GM23338 (cell line): Measurements from ENCODE around the gene GPC6. TPM values are rescaled to one million over a fixed set of nuclear protein-coding genes. Genes with fewer than 3 reads are reported as not detected.

Experiments used
- ATAC-seq: fragments of 200-7000 bp; cut with Tn5 transposase; 3 replicates; pipeline ENCODE4 v1.9.1; 2020
- DNase-seq: peaks from one replicate; pipeline ENCODE4 v3.0.0-alpha.2; 2015; ENCODE audit warnings: low spot score
- H2AFZ ChIP-seq: fragments of 200-600 bp; sonication (generic); 2 replicates; pipeline ENCODE4 v1.8.0; 2016; ENCODE audit warnings: antibody characterized with exemption, mild to moderate bottlenecking, moderate library complexity
- H3F3A ChIP-seq: fragments of 200-600 bp; sonication (generic); replicated peaks from 2 replicates; pipeline ENCODE4 v1.8.0; 2017; ENCODE audit warnings: antibody characterized with exemption, mixed run types, low read depth
- H3K27ac ChIP-seq: fragments of 200-600 bp; sonication (generic); 2 replicates; pipeline ENCODE4 v1.6.1; 2016; ENCODE audit warnings: low read depth
- H3K27me3 ChIP-seq: fragments of 200-600 bp; sonication (generic); 2 replicates; pipeline ENCODE4 v1.8.0; 2016; ENCODE audit warnings: mild to moderate bottlenecking, mixed run types, moderate library complexity; ENCODE audit not compliant: insufficient read depth
- H3K36me3 ChIP-seq: fragments of 200-600 bp; sonication (generic); 2 replicates; pipeline ENCODE4 v1.8.0; 2016; ENCODE audit warnings: mild to moderate bottlenecking; ENCODE audit not compliant: insufficient read depth
- H3K4me1 ChIP-seq: fragments of 200-600 bp; sonication (generic); 2 replicates; pipeline ENCODE4 v1.8.0; 2016; ENCODE audit warnings: mild to moderate bottlenecking, moderate library complexity; ENCODE audit not compliant: insufficient read depth
- H3K4me2 ChIP-seq: fragments of 200-600 bp; sonication (generic); 2 replicates; pipeline ENCODE4 v1.7.1; 2017; ENCODE audit warnings: mixed run types
- H3K4me3 ChIP-seq: fragments of 200-600 bp; sonication (generic); 2 replicates; pipeline ENCODE4 v1.6.1; 2016; ENCODE audit warnings: mixed run types
- H3K79me2 ChIP-seq: fragments of 200-600 bp; sonication (generic); replicated peaks from 2 replicates; pipeline ENCODE4 v1.8.0; 2017; ENCODE audit warnings: mild to moderate bottlenecking; ENCODE audit not compliant: insufficient read depth
- H3K9me2 ChIP-seq: fragments of 200-600 bp; sonication (generic); 2 replicates; pipeline ENCODE4 v1.8.0; 2017; ENCODE audit not compliant: insufficient read depth
- H4K20me1 ChIP-seq: fragments of 200-600 bp; sonication (generic); replicated peaks from 2 replicates; pipeline ENCODE4 v1.8.0; 2017; ENCODE audit warnings: mild to moderate bottlenecking; ENCODE audit not compliant: insufficient read depth
- H3K27ac Mint-ChIP-seq: 2 replicates; pipeline ENCODE4 v1.8.0; 2020; ENCODE audit warnings: inconsistent platforms, mild to moderate bottlenecking, moderate library complexity, mixed read lengths
- H3K27me3 Mint-ChIP-seq: 3 replicates; pipeline ENCODE4 v1.8.0; 2022; ENCODE audit warnings: low read depth, mild to moderate bottlenecking, moderate library complexity, mixed read lengths, inconsistent platforms; ENCODE audit not compliant: insufficient read depth, poor library complexity
- H3K36me3 Mint-ChIP-seq: 3 replicates; pipeline ENCODE4 v1.8.0; 2021; ENCODE audit warnings: low read depth, mild to moderate bottlenecking, inconsistent platforms, moderate library complexity, mixed read lengths
- H3K4me1 Mint-ChIP-seq: 3 replicates; pipeline ENCODE4 v1.8.0; 2020; ENCODE audit warnings: mild to moderate bottlenecking, inconsistent platforms, mixed read lengths
- H3K4me3 Mint-ChIP-seq: 3 replicates; pipeline ENCODE4 v1.8.0; 2021; ENCODE audit warnings: moderate library complexity, mild to moderate bottlenecking, inconsistent platforms, mixed read lengths
- H3K9me3 Mint-ChIP-seq: 3 replicates; pipeline ENCODE4 v1.8.0; 2020; ENCODE audit warnings: moderate library complexity, mild to moderate bottlenecking, inconsistent platforms, mixed read lengths
- CREB1 ChIP-seq: fragments of 250-450 bp; sonication (Bioruptor Pico); IDR thresholded peaks from 2 replicates; pipeline ENCODE4 v1.5.0; 2020; ENCODE audit warnings: low read depth, mild to moderate bottlenecking, moderate library complexity
- EZH2 ChIP-seq: fragments of 200-600 bp; sonication (generic); IDR thresholded peaks from one replicate; pipeline ENCODE4 v1.8.0; 2017; ENCODE audit warnings: antibody characterized with exemption, mild to moderate bottlenecking, low read depth; ENCODE audit not compliant: unreplicated experiment
- EZH2phosphoT487 ChIP-seq: fragments of 200-600 bp; sonication (generic); IDR thresholded peaks from one replicate; pipeline ENCODE4 v1.8.1; 2018; ENCODE audit warnings: antibody characterized with exemption; ENCODE audit not compliant: unreplicated experiment
- JUNB ChIP-seq: IDR thresholded peaks from one replicate; pipeline ENCODE4 v1.6.1; 2016; ENCODE audit warnings: antibody characterized with exemption; ENCODE audit not compliant: unreplicated experiment
- NANOG ChIP-seq: IDR thresholded peaks from 2 replicates; pipeline ENCODE4 v1.6.1; 2016; ENCODE audit warnings: antibody characterized with exemption, borderline replicate concordance
- POLR2AphosphoS5 ChIP-seq: IDR thresholded peaks from 2 replicates; pipeline ENCODE4 v1.6.1; 2016; ENCODE audit warnings: antibody characterized with exemption, low read depth
- STAT1 ChIP-seq: IDR thresholded peaks from one replicate; pipeline ENCODE4 v1.6.1; 2016; ENCODE audit warnings: antibody characterized with exemption; ENCODE audit not compliant: unreplicated experiment
- ZNF114 ChIP-seq: fragments of 250-450 bp; sonication (Bioruptor Pico); IDR thresholded peaks from 2 replicates; pipeline ENCODE4 v1.5.0; 2020; ENCODE audit warnings: mild to moderate bottlenecking, moderate library complexity
- polyA plus RNA-seq: library from polyadenylated mRNA; unstranded; fragments of >200 nt; fragmentation: Nextera tagmentation; extraction: Ambion mirVana; gene quantifications from 2 replicates; pipeline ENCODE4 v1.2.1, GENCODE V29; 2016
- total RNA-seq: library from RNA; depleted of rRNA; stranded (reverse); fragments of >200 nt; shearing (Covaris generic); gene quantifications from 2 replicates; pipeline ENCODE4 v1.2.3, GENCODE V29; 2014
- TF ChIP-seq, protein P1 (sequence below): IDR thresholded peaks from 2 replicates; pipeline ENCODE4 v1.6.1; 2016; ENCODE audit warnings: antibody characterized with exemption
- TF ChIP-seq, protein P2 (sequence below): fragments of 250-450 bp; sonication (Bioruptor Pico); IDR thresholded peaks from 2 replicates; pipeline ENCODE4 v1.5.0; 2020; ENCODE audit warnings: mild to moderate bottlenecking, moderate library complexity
- TF ChIP-seq, protein P3 (sequence below): IDR thresholded peaks from one replicate; pipeline ENCODE4 v1.6.1; 2018; ENCODE audit warnings: antibody characterized with exemption; ENCODE audit not compliant: unreplicated experiment
- TF ChIP-seq, protein P4 (sequence below), 2 experiments: fragments of 200-600 bp in 1 of 2; sonication (generic) in 1 of 2; conservative IDR thresholded peaks; 2 replicates each; pipeline versions ENCODE4 v1.5.1 to v1.6.1; 2016 to 2017; ENCODE audit warnings: antibody characterized with exemption in 2 of 2, low read depth in 2 of 2, mild to moderate bottlenecking in 2 of 2, moderate library complexity in 1 of 2

GPC6 gene
- total and polyA plus RNA-seq, 2 experiments from 2014 or later = 6.4 to 28.6 TPM

DNA sequence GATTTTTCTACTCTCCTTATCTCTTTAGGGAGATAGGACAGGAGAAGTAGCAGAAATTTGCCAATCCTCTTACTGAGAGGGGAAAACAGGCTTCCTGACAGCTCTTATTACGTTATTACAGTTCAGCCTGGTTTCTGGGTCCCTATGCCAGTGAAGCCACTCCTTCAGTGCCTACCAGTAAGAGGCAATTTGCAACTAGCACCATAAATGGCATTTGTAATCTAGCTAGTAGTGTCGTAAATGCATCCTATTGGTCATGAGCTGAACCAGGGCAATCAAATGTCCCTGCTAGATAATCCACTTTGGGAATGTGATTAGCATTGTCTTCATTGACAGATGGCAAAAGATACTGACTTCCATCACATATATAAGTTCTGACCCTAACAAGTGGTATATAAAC is 824.1 kb downstream of the GPC6 start:
- H3F3A ChIP-seq = no peaks in the 10 kb centered on the region
- no peak overlapping the region for H3K4me3 Mint-ChIP-seq
- no peak overlapping the region for H2AFZ ChIP-seq
- no peaks in the 10 kb centered on the region for H3K36me3 Mint-ChIP-seq
- H3K27ac Mint-ChIP-seq = no peak overlapping the region; the same call in 1 of the 2 replicates
- ATAC-seq (no peak), DNase-seq (no peak)
- H3K27me3 Mint-ChIP-seq = no peaks in the 10 kb centered on the region
- no peaks in the 10 kb centered on the region for H3K4me1 ChIP-seq
- no peaks in the 10 kb centered on the region for H3K79me2 ChIP-seq
- no peaks in the 10 kb centered on the region for H4K20me1 ChIP-seq
- no peak overlapping the region for H3K27ac ChIP-seq
- no peaks in the 10 kb centered on the region for H3K9me3 Mint-ChIP-seq
- H3K4me1 Mint-ChIP-seq = no peaks in the 10 kb centered on the region
- TF ChIP-seq CREB1 (no peak), POLR2AphosphoS5 (no peak), EZH2 (no peak), JUNB (no peak), STAT1 (no peak), NANOG (no peak), EZH2phosphoT487 (no peak), ZNF114 (CRISPR knock-in tag) (no peak)
- TF ChIP-seq, protein P1, sequence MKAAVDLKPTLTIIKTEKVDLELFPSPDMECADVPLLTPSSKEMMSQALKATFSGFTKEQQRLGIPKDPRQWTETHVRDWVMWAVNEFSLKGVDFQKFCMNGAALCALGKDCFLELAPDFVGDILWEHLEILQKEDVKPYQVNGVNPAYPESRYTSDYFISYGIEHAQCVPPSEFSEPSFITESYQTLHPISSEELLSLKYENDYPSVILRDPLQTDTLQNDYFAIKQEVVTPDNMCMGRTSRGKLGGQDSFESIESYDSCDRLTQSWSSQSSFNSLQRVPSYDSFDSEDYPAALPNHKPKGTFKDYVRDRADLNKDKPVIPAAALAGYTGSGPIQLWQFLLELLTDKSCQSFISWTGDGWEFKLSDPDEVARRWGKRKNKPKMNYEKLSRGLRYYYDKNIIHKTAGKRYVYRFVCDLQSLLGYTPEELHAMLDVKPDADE = no peak
- TF ChIP-seq, protein P2, sequence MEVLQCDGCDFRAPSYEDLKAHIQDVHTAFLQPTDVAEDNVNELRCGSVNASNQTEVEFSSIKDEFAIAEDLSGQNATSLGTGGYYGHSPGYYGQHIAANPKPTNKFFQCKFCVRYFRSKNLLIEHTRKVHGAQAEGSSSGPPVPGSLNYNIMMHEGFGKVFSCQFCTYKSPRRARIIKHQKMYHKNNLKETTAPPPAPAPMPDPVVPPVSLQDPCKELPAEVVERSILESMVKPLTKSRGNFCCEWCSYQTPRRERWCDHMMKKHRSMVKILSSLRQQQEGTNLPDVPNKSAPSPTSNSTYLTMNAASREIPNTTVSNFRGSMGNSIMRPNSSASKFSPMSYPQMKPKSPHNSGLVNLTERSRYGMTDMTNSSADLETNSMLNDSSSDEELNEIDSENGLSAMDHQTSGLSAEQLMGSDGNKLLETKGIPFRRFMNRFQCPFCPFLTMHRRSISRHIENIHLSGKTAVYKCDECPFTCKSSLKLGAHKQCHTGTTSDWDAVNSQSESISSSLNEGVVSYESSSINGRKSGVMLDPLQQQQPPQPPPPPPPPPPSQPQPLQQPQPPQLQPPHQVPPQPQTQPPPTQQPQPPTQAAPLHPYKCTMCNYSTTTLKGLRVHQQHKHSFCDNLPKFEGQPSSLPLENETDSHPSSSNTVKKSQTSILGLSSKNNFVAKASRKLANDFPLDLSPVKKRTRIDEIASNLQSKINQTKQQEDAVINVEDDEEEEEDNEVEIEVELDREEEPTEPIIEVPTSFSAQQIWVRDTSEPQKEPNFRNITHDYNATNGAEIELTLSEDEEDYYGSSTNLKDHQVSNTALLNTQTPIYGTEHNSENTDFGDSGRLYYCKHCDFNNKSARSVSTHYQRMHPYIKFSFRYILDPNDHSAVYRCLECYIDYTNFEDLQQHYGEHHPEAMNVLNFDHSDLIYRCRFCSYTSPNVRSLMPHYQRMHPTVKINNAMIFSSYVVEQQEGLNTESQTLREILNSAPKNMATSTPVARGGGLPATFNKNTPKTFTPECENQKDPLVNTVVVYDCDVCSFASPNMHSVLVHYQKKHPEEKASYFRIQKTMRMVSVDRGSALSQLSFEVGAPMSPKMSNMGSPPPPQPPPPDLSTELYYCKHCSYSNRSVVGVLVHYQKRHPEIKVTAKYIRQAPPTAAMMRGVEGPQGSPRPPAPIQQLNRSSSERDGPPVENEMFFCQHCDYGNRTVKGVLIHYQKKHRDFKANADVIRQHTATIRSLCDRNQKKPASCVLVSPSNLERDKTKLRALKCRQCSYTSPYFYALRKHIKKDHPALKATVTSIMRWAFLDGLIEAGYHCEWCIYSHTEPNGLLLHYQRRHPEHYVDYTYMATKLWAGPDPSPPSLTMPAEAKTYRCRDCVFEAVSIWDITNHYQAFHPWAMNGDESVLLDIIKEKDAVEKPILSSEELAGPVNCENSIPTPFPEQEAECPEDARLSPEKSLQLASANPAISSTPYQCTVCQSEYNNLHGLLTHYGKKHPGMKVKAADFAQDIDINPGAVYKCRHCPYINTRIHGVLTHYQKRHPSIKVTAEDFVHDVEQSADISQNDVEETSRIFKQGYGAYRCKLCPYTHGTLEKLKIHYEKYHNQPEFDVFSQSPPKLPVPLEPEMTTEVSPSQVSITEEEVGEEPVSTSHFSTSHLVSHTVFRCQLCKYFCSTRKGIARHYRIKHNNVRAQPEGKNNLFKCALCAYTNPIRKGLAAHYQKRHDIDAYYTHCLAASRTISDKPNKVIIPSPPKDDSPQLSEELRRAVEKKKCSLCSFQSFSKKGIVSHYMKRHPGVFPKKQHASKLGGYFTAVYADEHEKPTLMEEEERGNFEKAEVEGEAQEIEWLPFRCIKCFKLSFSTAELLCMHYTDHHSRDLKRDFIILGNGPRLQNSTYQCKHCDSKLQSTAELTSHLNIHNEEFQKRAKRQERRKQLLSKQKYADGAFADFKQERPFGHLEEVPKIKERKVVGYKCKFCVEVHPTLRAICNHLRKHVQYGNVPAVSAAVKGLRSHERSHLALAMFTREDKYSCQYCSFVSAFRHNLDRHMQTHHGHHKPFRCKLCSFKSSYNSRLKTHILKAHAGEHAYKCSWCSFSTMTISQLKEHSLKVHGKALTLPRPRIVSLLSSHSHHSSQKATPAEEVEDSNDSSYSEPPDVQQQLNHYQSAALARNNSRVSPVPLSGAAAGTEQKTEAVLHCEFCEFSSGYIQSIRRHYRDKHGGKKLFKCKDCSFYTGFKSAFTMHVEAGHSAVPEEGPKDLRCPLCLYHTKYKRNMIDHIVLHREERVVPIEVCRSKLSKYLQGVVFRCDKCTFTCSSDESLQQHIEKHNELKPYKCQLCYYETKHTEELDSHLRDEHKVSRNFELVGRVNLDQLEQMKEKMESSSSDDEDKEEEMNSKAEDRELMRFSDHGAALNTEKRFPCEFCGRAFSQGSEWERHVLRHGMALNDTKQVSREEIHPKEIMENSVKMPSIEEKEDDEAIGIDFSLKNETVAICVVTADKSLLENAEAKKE (CRISPR knock-in tag) = no peak
- TF ChIP-seq, protein P3, sequence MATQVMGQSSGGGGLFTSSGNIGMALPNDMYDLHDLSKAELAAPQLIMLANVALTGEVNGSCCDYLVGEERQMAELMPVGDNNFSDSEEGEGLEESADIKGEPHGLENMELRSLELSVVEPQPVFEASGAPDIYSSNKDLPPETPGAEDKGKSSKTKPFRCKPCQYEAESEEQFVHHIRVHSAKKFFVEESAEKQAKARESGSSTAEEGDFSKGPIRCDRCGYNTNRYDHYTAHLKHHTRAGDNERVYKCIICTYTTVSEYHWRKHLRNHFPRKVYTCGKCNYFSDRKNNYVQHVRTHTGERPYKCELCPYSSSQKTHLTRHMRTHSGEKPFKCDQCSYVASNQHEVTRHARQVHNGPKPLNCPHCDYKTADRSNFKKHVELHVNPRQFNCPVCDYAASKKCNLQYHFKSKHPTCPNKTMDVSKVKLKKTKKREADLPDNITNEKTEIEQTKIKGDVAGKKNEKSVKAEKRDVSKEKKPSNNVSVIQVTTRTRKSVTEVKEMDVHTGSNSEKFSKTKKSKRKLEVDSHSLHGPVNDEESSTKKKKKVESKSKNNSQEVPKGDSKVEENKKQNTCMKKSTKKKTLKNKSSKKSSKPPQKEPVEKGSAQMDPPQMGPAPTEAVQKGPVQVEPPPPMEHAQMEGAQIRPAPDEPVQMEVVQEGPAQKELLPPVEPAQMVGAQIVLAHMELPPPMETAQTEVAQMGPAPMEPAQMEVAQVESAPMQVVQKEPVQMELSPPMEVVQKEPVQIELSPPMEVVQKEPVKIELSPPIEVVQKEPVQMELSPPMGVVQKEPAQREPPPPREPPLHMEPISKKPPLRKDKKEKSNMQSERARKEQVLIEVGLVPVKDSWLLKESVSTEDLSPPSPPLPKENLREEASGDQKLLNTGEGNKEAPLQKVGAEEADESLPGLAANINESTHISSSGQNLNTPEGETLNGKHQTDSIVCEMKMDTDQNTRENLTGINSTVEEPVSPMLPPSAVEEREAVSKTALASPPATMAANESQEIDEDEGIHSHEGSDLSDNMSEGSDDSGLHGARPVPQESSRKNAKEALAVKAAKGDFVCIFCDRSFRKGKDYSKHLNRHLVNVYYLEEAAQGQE = no peak
- TF ChIP-seq, protein P4, sequence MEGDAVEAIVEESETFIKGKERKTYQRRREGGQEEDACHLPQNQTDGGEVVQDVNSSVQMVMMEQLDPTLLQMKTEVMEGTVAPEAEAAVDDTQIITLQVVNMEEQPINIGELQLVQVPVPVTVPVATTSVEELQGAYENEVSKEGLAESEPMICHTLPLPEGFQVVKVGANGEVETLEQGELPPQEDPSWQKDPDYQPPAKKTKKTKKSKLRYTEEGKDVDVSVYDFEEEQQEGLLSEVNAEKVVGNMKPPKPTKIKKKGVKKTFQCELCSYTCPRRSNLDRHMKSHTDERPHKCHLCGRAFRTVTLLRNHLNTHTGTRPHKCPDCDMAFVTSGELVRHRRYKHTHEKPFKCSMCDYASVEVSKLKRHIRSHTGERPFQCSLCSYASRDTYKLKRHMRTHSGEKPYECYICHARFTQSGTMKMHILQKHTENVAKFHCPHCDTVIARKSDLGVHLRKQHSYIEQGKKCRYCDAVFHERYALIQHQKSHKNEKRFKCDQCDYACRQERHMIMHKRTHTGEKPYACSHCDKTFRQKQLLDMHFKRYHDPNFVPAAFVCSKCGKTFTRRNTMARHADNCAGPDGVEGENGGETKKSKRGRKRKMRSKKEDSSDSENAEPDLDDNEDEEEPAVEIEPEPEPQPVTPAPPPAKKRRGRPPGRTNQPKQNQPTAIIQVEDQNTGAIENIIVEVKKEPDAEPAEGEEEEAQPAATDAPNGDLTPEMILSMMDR (conservative IDR thresholded peaks at IDR 0.05; ENCODE audit: low read depth in 2 of 2) = no peak
- no peak overlapping the region for H3K4me3 ChIP-seq
- H3K27me3 ChIP-seq = no peaks in the 10 kb centered on the region
- no peaks in the 10 kb centered on the region for H3K36me3 ChIP-seq
- H3K4me2 ChIP-seq = no peak overlapping the region
- no peaks in the 10 kb centered on the region for H3K9me2 ChIP-seq
